BLaER1 treated with 17β-estradiol and CSF1 and Interleukin-3, amounts not matched to agents 10 nM and 100 nM (cell line): ENCODE data around the gene TMEM117.

Experiments
- H3K27ac ChIP-seq, 11 experiments: shearing (Covaris generic); formaldehyde crosslinking; 2 replicates each; pipeline ENCODE4 v1.8.1; 2022
- H3K27me3 ChIP-seq, 11 experiments: shearing (Covaris generic); formaldehyde crosslinking; 2 replicates each; pipeline ENCODE4 v1.8.1; 2022
- H3K36me3 ChIP-seq, 11 experiments: shearing (Covaris generic); formaldehyde crosslinking; 2 replicates each; pipeline ENCODE4 v1.8.1; 2022
- H3K4me1 ChIP-seq, 10 experiments: shearing (Covaris generic); formaldehyde crosslinking; 2 replicates each; pipeline ENCODE4 v1.8.1; 2022
- H3K4me2 ChIP-seq, 11 experiments: shearing (Covaris generic); formaldehyde crosslinking; 2 replicates each; pipeline ENCODE4 v1.8.1; 2022
- H3K4me3 ChIP-seq, 10 experiments: shearing (Covaris generic); formaldehyde crosslinking; 2 replicates each; pipeline ENCODE4 v1.8.1; 2022
- H3K9ac ChIP-seq, 11 experiments: shearing (Covaris generic); formaldehyde crosslinking; 2 replicates each; pipeline ENCODE4 v1.8.1; 2022
- H3K9me3 ChIP-seq, 11 experiments: shearing (Covaris generic); formaldehyde crosslinking; replicated peaks in 1 of 11; 2 replicates each; pipeline ENCODE4 v1.8.1; 2022
- H4K20me1 ChIP-seq, 11 experiments: shearing (Covaris generic); formaldehyde crosslinking; 2 replicates each; pipeline ENCODE4 v1.8.1; 2022
- Cebpa-rat ChIP-seq, 11 experiments: shearing (Covaris generic); IDR thresholded peaks; 2 replicates each; pipeline ENCODE4 v1.8.1; 2022

The TMEM117 gene

GRCh38 chr12:44058366-44058765, 222.5 kb downstream of the TMEM117 start:
- H3K27ac ChIP-seq = no peak overlapping the region
- H3K4me3 ChIP-seq = no peak overlapping the region
- no peak overlapping the region for H3K4me2 ChIP-seq
- no peaks in the 10 kb centered on the region for H3K27me3 ChIP-seq
- H3K9me3 ChIP-seq = no peaks in the 10 kb centered on the region
- H3K4me1 ChIP-seq = no peaks in the 10 kb centered on the region
- H4K20me1 ChIP-seq = no peaks in the 10 kb centered on the region
- TF ChIP-seq Cebpa-rat (IDR thresholded peaks at IDR 0.05) = no peak
- H3K36me3 ChIP-seq = no peaks in the 10 kb centered on the region
- H3K9ac ChIP-seq = no peak overlapping the region

GRCh38 chr12:44059476-44059875, 223.6 kb downstream of the TMEM117 start:
- no peak for TF ChIP-seq Cebpa-rat (IDR thresholded peaks at IDR 0.05)
- H3K27me3 ChIP-seq = no peaks in the 10 kb centered on the region
- H3K9me3 ChIP-seq = no peaks in the 10 kb centered on the region
- no peaks in the 10 kb centered on the region for H4K20me1 ChIP-seq
- H3K4me3 ChIP-seq = no peak overlapping the region
- H3K9ac ChIP-seq = no peak overlapping the region
- no peaks in the 10 kb centered on the region for H3K4me1 ChIP-seq
- no peaks in the 10 kb centered on the region for H3K36me3 ChIP-seq
- H3K27ac ChIP-seq = no peak overlapping the region
- no peak overlapping the region for H3K4me2 ChIP-seq

- Histone ChIP-seq H4K20me1 (no peaks in the 10 kb centered on the region), H3K4me3 (no peak overlapping the region), H3K27ac (no peak overlapping the region), H3K9me3 (no peaks in the 10 kb centered on the region), H3K9ac (no peak overlapping the region), H3K4me2 (no peak overlapping the region), H3K4me1 (no peaks in the 10 kb centered on the region), H3K27me3 (no peaks in the 10 kb centered on the region), H3K36me3 (no peaks in the 10 kb centered on the region)
- no peak for TF ChIP-seq Cebpa-rat (IDR thresholded peaks at IDR 0.05)
Observed at GRCh38 chr12:44063671-44064070, 227.8 kb downstream of the TMEM117 start.

GRCh38 chr12:44076871-44077270, 241.0 kb downstream of the TMEM117 start:
- H3K4me1 ChIP-seq = no peaks in the 10 kb centered on the region
- H4K20me1 ChIP-seq = no peaks in the 10 kb centered on the region
- H3K27ac ChIP-seq = no peak overlapping the region
- H3K9me3 ChIP-seq = peaks cover 0 to 9% (median 0%) of the 10 kb centered on the region in 11 experiments; a peak in 3 of 22 replicates
- H3K9ac ChIP-seq = no peak overlapping the region
- H3K4me2 ChIP-seq = no peak overlapping the region
- H3K27me3 ChIP-seq = no peaks in the 10 kb centered on the region
- TF ChIP-seq Cebpa-rat (IDR thresholded peaks at IDR 0.05) = no peak
- no peak overlapping the region for H3K4me3 ChIP-seq
- H3K36me3 ChIP-seq = no peaks in the 10 kb centered on the region

GRCh38 chr12:44077294-44077693, 241.4 kb downstream of the TMEM117 start:
- no peaks in the 10 kb centered on the region for H3K4me1 ChIP-seq

GRCh38 chr12:44078273-44078672, 242.4 kb downstream of the TMEM117 start:
- H3K27me3 ChIP-seq = no peaks in the 10 kb centered on the region
- peaks cover 0 to 9% (median 0%) of the 10 kb centered on the region in 11 experiments; a peak in 3 of 22 replicates for H3K9me3 ChIP-seq
- no peak overlapping the region for H3K27ac ChIP-seq
- no peak for TF ChIP-seq Cebpa-rat (IDR thresholded peaks at IDR 0.05)
- H3K36me3 ChIP-seq = no peaks in the 10 kb centered on the region
- no peaks in the 10 kb centered on the region for H4K20me1 ChIP-seq
- H3K9ac ChIP-seq = no peak overlapping the region
- H3K4me3 ChIP-seq = no peak overlapping the region
- no peaks in the 10 kb centered on the region for H3K4me1 ChIP-seq
- no peak overlapping the region for H3K4me2 ChIP-seq

More at GRCh38 chr12:44077294-44077693, 241.4 kb downstream of the TMEM117 start:
- Histone ChIP-seq H3K27ac (no peak overlapping the region), H3K9me3 (peaks cover 0 to 9% (median 0%) of the 10 kb centered on the region in 11 experiments; a peak in 3 of 22 replicates), H3K36me3 (no peaks in the 10 kb centered on the region), H3K4me2 (no peak overlapping the region), H3K27me3 (no peaks in the 10 kb centered on the region), H3K4me3 (no peak overlapping the region), H4K20me1 (no peaks in the 10 kb centered on the region), H3K9ac (no peak overlapping the region)
- no peak for TF ChIP-seq Cebpa-rat (IDR thresholded peaks at IDR 0.05)

GRCh38 chr12:44088647-44089046, 252.8 kb downstream of the TMEM117 start:
- H3K9ac ChIP-seq = no peak overlapping the region
- no peak overlapping the region for H3K27ac ChIP-seq
- peaks cover 0 to 15% (median 11%) of the 10 kb centered on the region in 11 experiments; a peak in 14 of 22 replicates for H3K9me3 ChIP-seq
- H4K20me1 ChIP-seq = no peaks in the 10 kb centered on the region
- no peaks in the 10 kb centered on the region for H3K4me1 ChIP-seq
- no peak overlapping the region for H3K4me3 ChIP-seq
- TF ChIP-seq Cebpa-rat (IDR thresholded peaks at IDR 0.05) = no peak
- H3K4me2 ChIP-seq = no peak overlapping the region
- no peaks in the 10 kb centered on the region for H3K27me3 ChIP-seq
- H3K36me3 ChIP-seq = no peaks in the 10 kb centered on the region

- Histone ChIP-seq H3K4me2 (no peak overlapping the region), H3K4me1 (no peaks in the 10 kb centered on the region), H3K4me3 (no peak overlapping the region), H3K9ac (no peak overlapping the region), H3K36me3 (no peaks in the 10 kb centered on the region), H4K20me1 (no peaks in the 10 kb centered on the region), H3K27me3 (no peaks in the 10 kb centered on the region), H3K9me3 (peaks cover 0 to 15% (median 11%) of the 10 kb centered on the region in 11 experiments; a peak in 14 of 22 replicates), H3K27ac (no peak overlapping the region)
- no peak for TF ChIP-seq Cebpa-rat (IDR thresholded peaks at IDR 0.05)
Observed at GRCh38 chr12:44091948-44092606, 256.2 kb downstream of the TMEM117 start.

- Histone ChIP-seq H3K4me3 (no peak overlapping the region), H4K20me1 (no peaks in the 10 kb centered on the region), H3K27me3 (no peaks in the 10 kb centered on the region), H3K36me3 (no peaks in the 10 kb centered on the region), H3K27ac (no peak overlapping the region), H3K4me2 (no peak overlapping the region), H3K9me3 (peaks cover 0 to 13% (median 0%) of the 10 kb centered on the region in 11 experiments; a peak in 2 of 22 replicates), H3K9ac (no peak overlapping the region), H3K4me1 (no peaks in the 10 kb centered on the region)
- TF ChIP-seq Cebpa-rat (IDR thresholded peaks at IDR 0.05) = no peak
Observed at GRCh38 chr12:44098786-44099185, 262.9 kb downstream of the TMEM117 start.

GRCh38 chr12:44099486-44099885, 263.6 kb downstream of the TMEM117 start:
- no peaks in the 10 kb centered on the region for H3K27me3 ChIP-seq
- H3K27ac ChIP-seq = no peak overlapping the region
- no peaks in the 10 kb centered on the region for H4K20me1 ChIP-seq
- peaks cover 0 to 13% (median 0%) of the 10 kb centered on the region in 11 experiments; a peak in 2 of 22 replicates for H3K9me3 ChIP-seq
- no peak for TF ChIP-seq Cebpa-rat (IDR thresholded peaks at IDR 0.05)
- no peaks in the 10 kb centered on the region for H3K36me3 ChIP-seq
- H3K4me3 ChIP-seq = no peak overlapping the region
- no peaks in the 10 kb centered on the region for H3K4me1 ChIP-seq
- no peak overlapping the region for H3K4me2 ChIP-seq
- H3K9ac ChIP-seq = no peak overlapping the region
